CD4-positive, alpha-beta memory T cell (primary cell): Measurements from ENCODE around the gene TGM6. TPM values are rescaled to one million over a fixed set of nuclear protein-coding genes. Genes with fewer than 3 reads are reported as not detected.
A peak's percentile ranks its signal among the peaks of the same experiment; 100 is the strongest.

ENCODE experiments used
- CTCF ChIA-PET: fragments of 350-600 bp; sonication (Branson Sonifier 250); formaldehyde crosslinking; loops from one replicate; lab custom pipeline; 2021; ENCODE audit warnings: inconsistent platforms; ENCODE audit not compliant: partially characterized antibody; lab: Charles Lee
- POLR2A ChIA-PET: fragments of 350-600 bp; sonication (Branson Sonifier 250); formaldehyde crosslinking; loops from one replicate; lab custom pipeline; 2021; ENCODE audit not compliant: partially characterized antibody; lab: Charles Lee
- DNase-seq, 5 donors: peaks; one replicate each; pipeline versions ENCODE4 v3.0.0 to v3.0.0-alpha.2; 2020 to 2022; ENCODE audit warnings: mixed read lengths in 1 of 5
- H3K27ac ChIP-seq: one replicate; pipeline ENCODE4 v1.7.0; 2013; ENCODE audit warnings: low read depth, low read length
- H3K27me3 ChIP-seq: 2 replicates; pipeline ENCODE4 v1.7.0; 2013; ENCODE audit warnings: mild to moderate bottlenecking, low read length, moderate library complexity; ENCODE audit not compliant: insufficient read depth
- H3K36me3 ChIP-seq: 2 replicates; pipeline ENCODE4 v1.7.0; 2013; ENCODE audit warnings: mild to moderate bottlenecking, low read length, moderate library complexity; ENCODE audit not compliant: insufficient read depth
- H3K4me1 ChIP-seq: 2 replicates; pipeline ENCODE4 v1.7.0; 2013; ENCODE audit warnings: mild to moderate bottlenecking, low read length, moderate library complexity; ENCODE audit not compliant: insufficient read depth
- H3K4me3 ChIP-seq, 2 donors: one replicate each; pipeline ENCODE4 v1.7.0; 2013; ENCODE audit warnings: low read length in 2 of 2, mild to moderate bottlenecking in 1 of 2
- H3K9me3 ChIP-seq, 2 donors: one replicate each; pipeline ENCODE4 v1.7.0; 2013; ENCODE audit warnings: low read length in 2 of 2, control low read depth in 1 of 2; ENCODE audit not compliant: control insufficient read depth in 1 of 2
- H3K27ac Mint-ChIP-seq, 7 donors: one replicate each; pipeline ENCODE4 v1.8.0; 2020 to 2021; ENCODE audit warnings: mixed read lengths in 7 of 7, mild to moderate bottlenecking in 6 of 7, inconsistent platforms in 3 of 7, moderate library complexity in 3 of 7
- H3K27me3 Mint-ChIP-seq, 2 donors: one replicate each; pipeline ENCODE4 v1.8.0; 2020 to 2021; ENCODE audit warnings: mixed read lengths in 2 of 2
- H3K36me3 Mint-ChIP-seq, 2 donors: one replicate each; pipeline ENCODE4 v1.8.0; 2020 to 2021; ENCODE audit warnings: mixed read lengths in 2 of 2, inconsistent platforms in 1 of 2, mild to moderate bottlenecking in 1 of 2
- H3K4me1 Mint-ChIP-seq, 4 donors: one replicate each; pipeline ENCODE4 v1.8.0; 2020 to 2021; ENCODE audit warnings: mixed read lengths in 4 of 4, mild to moderate bottlenecking in 1 of 4
- H3K4me3 Mint-ChIP-seq, 8 donors: one replicate each; pipeline ENCODE4 v1.8.0; 2020 to 2021; ENCODE audit warnings: mixed read lengths in 8 of 8, mild to moderate bottlenecking in 7 of 8, moderate library complexity in 6 of 8, inconsistent platforms in 3 of 8
- H3K9me3 Mint-ChIP-seq, 8 donors: one replicate each; pipeline ENCODE4 v1.8.0; 2020 to 2021; ENCODE audit warnings: mixed read lengths in 8 of 8, mild to moderate bottlenecking in 5 of 8, inconsistent platforms in 3 of 8, moderate library complexity in 1 of 8
- intact Hi-C: fragments of 100-400 bp; cut with micrococcal nuclease; formaldehyde crosslinking; loops from one replicate; pipeline ENCODE4 v1.15.1; 2023
- polyA plus RNA-seq, 2 donors: library from polyadenylated mRNA; unstranded; fragments of 300-500 nt; fragmentation: Illumina TruSeq; gene quantifications; one replicate each; pipeline ENCODE4 v1.2.3, GENCODE V29; 2021
- total RNA-seq, 2 experiments: library from RNA; stranded (reverse); gene quantifications; one replicate each; pipeline ENCODE4 v1.2.3, GENCODE V29; 2021

TGM6 gene
- total and polyA plus RNA-seq, 4 experiments from 2014 or later: not detected

DNA sequence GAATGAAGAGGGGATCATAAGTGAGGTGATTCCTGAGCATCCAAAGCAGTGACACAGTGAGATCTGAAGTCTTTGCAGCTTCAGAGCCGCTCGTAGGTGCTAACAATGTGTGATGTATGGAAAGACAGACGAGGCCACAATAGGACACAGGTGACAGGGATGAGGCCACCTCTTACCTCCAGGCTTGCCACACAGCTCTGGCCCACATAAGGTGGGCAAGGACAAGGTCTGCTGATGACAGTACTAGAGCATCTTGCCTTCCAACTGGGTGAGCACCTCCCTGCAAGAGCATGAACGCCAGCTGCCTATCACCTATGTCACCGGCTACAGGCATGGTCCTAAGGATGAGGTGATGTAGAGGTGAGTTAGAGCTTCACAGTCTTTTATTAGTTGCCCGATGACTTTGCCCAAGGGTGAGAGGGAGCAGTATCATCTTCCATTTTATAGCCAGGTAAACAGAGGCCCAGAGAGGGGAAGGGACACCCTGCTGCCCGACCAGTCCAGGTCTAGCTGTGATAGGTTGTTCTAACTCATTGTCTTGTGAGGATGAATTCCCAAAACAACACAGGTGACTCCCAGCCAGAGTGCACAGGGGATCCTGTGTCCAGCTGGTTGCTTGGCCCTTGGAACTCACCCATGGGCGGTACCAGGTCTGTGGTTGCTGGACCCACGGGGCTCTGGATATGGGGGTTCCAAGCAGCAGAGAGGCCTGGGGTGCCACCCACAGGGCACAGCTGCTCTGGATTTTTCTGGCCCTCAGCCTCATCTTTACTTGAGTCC, 6.2 kb upstream of the TGM6 start:
- no peaks in the 10 kb centered on the region for H3K36me3 Mint-ChIP-seq
- Histone ChIP-seq H3K4me3 (no peak overlapping the region), H3K4me1 (peaks cover 12% of the 10 kb centered on the region), H3K9me3 (no peaks in the 10 kb centered on the region), H3K27ac (no peak overlapping the region), H3K27me3 (peaks cover 4% of the 10 kb centered on the region), H3K36me3 (no peaks in the 10 kb centered on the region)
- peaks cover 0 to 3% (median under 1%) of the 10 kb centered on the region in 8 donors for H3K9me3 Mint-ChIP-seq
- intact Hi-C loops: no loop called here
- ChIA-PET POLR2A (no interaction called here), CTCF (interaction anchor here (1.0 kb wide), 1 partner anchor 12 kb away, joined by 3 read pairs; no protein-coding TSS in a partner anchor)
- H3K27ac Mint-ChIP-seq: no peak overlapping the region
- H3K27me3 Mint-ChIP-seq: peaks cover 15 to 26% of the 10 kb centered on the region in 2 donors
- no peak for DNase-seq
- H3K4me1 Mint-ChIP-seq: peaks cover 11 to 19% (median 15%) of the 10 kb centered on the region in 4 donors
- no peak overlapping the region for H3K4me3 Mint-ChIP-seq

- H3K4me3 Mint-ChIP-seq: peak overlapping the region in 5 of 8 donors; percentile 8 to 89 (median 77)
- intact Hi-C loops: no loop called here
- no peaks in the 10 kb centered on the region for H3K9me3 Mint-ChIP-seq
- H3K27ac ChIP-seq: no peak overlapping the region
- peaks cover 24% of the 10 kb centered on the region for H3K4me1 ChIP-seq
- no peaks in the 10 kb centered on the region for H3K9me3 ChIP-seq
- peaks cover 17 to 38% (median 24%) of the 10 kb centered on the region in 4 donors for H3K4me1 Mint-ChIP-seq
- H3K36me3 ChIP-seq: no peaks in the 10 kb centered on the region
- H3K27ac Mint-ChIP-seq: no peak overlapping the region
- POLR2A ChIA-PET: interaction anchor here (0.7 to 1.7 kb wide), 2 partner anchors 11 to 91 kb away, joined by 4 to 6 read pairs; no protein-coding TSS in a partner anchor
- CTCF ChIA-PET: interaction anchor here (0.9 to 1.3 kb wide), 2 partner anchors 10 to 11 kb away, joined by 3 to 4 read pairs; no protein-coding TSS in a partner anchor
- H3K4me3 ChIP-seq: no peak overlapping the region
- H3K27me3 Mint-ChIP-seq: peaks cover 4 to 5% of the 10 kb centered on the region in 2 donors
- H3K27me3 ChIP-seq: no peaks in the 10 kb centered on the region
- H3K36me3 Mint-ChIP-seq: no peaks in the 10 kb centered on the region
- DNase-seq: no peak
Observed at GRCh38 chr20:2378893-2379292, 1.8 kb upstream of the TGM6 start.

- peak overlapping the region; percentile 45 to 89 (median 74) for H3K4me3 Mint-ChIP-seq
- peaks cover 24% of the 10 kb centered on the region for H3K4me1 ChIP-seq
- peak; percentile 44 to 64 (median 58) for DNase-seq
- intact Hi-C loops: no loop called here
- H3K9me3 Mint-ChIP-seq: no peaks in the 10 kb centered on the region
- no peaks in the 10 kb centered on the region for H3K36me3 Mint-ChIP-seq
- peaks cover 17 to 38% (median 26%) of the 10 kb centered on the region in 4 donors for H3K4me1 Mint-ChIP-seq
- H3K9me3 ChIP-seq: no peaks in the 10 kb centered on the region
- H3K27me3 ChIP-seq: no peaks in the 10 kb centered on the region
- ChIA-PET POLR2A (interaction anchor here (0.7 to 1.7 kb wide), 2 partner anchors 11 to 90 kb away, joined by 4 to 6 read pairs; no protein-coding TSS in a partner anchor), CTCF (interaction anchor here (0.9 to 1.3 kb wide), 2 partner anchors 10 to 12 kb away, joined by 3 to 4 read pairs; no protein-coding TSS in a partner anchor)
- peaks cover 3 to 4% of the 10 kb centered on the region in 2 donors for H3K27me3 Mint-ChIP-seq
- H3K4me3 ChIP-seq: no peak overlapping the region
- H3K27ac ChIP-seq: no peak overlapping the region
- no peaks in the 10 kb centered on the region for H3K36me3 ChIP-seq
- peak overlapping the region in 6 of 7 donors; percentile 35 to 73 (median 55) for H3K27ac Mint-ChIP-seq
Observed at GRCh38 chr20:2379511-2380229, 1.0 kb upstream of the TGM6 start.

GRCh38 chr20:2381303-2381702, 602 bp downstream of the TGM6 start:
- peaks cover 0 to 3% (median 0%) of the 10 kb centered on the region in 8 donors for H3K9me3 Mint-ChIP-seq
- Histone ChIP-seq H3K27ac (no peak overlapping the region), H3K27me3 (no peaks in the 10 kb centered on the region), H3K36me3 (no peaks in the 10 kb centered on the region), H3K4me3 (no peak overlapping the region), H3K9me3 (no peaks in the 10 kb centered on the region), H3K4me1 (peaks cover 24% of the 10 kb centered on the region)
- CTCF ChIA-PET: interaction anchor here (0.6 to 0.7 kb wide), 2 partner anchors 25 to 71 kb away, joined by 3 read pairs; no protein-coding TSS in a partner anchor
- H3K4me1 Mint-ChIP-seq: peaks cover 17 to 35% (median 26%) of the 10 kb centered on the region in 4 donors
- POLR2A ChIA-PET: no interaction called here
- H3K27ac Mint-ChIP-seq: no peak overlapping the region
- no peak overlapping the region for H3K4me3 Mint-ChIP-seq
- intact Hi-C loops: no loop called here
- H3K27me3 Mint-ChIP-seq: peaks cover under 1 to 1% of the 10 kb centered on the region in 2 donors
- no peak for DNase-seq
- no peaks in the 10 kb centered on the region for H3K36me3 Mint-ChIP-seq

- Mint-ChIP-seq H3K27me3 (no peaks in the 10 kb centered on the region), H3K4me1 (peaks cover 19 to 33% (median 26%) of the 10 kb centered on the region in 4 donors), H3K9me3 (peaks cover under 1 to 16% (median 6%) of the 10 kb centered on the region in 8 donors), H3K27ac (peak overlapping the region in 1 of 7 donors; percentile 58), H3K4me3 (no peak overlapping the region), H3K36me3 (no peaks in the 10 kb centered on the region)
- Histone ChIP-seq H3K4me1 (peaks cover 24% of the 10 kb centered on the region), H3K4me3 (no peak overlapping the region), H3K9me3 (peaks cover 0 to 5% of the 10 kb centered on the region in 2 donors), H3K27me3 (no peaks in the 10 kb centered on the region), H3K36me3 (no peaks in the 10 kb centered on the region), H3K27ac (no peak overlapping the region)
- intact Hi-C loops: no loop called here
- DNase-seq: no peak
- ChIA-PET POLR2A (no interaction called here), CTCF (interaction anchor here (0.9 kb wide), 1 partner anchor 13 kb away, joined by 4 read pairs; no protein-coding TSS in a partner anchor)
Observed at GRCh38 chr20:2382833-2383232, 2.1 kb downstream of the TGM6 start.

DNA sequence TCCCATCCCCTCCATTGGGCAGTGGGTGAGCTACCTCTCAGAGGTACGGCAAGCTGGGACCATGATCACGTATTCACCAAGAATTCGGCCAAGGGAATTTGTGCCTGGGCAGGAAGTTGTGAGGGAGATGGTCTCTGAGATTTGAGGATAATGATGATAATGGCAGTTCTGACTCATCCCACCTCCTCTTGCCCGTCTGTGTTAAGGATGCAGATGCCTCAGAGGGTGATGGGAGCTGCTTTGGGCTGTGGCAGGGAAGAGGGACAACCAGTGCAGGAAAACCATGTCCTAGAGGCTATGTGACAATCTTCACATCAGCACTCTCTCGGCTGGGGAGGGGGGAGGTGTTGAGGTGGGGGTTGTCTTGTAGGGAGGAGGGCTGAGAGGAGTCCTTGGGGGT, 4.3 kb downstream of the TGM6 start:
- Histone ChIP-seq H3K36me3 (no peaks in the 10 kb centered on the region), H3K27me3 (no peaks in the 10 kb centered on the region), H3K4me3 (no peak overlapping the region), H3K27ac (no peak overlapping the region), H3K9me3 (peaks cover 5% of the 10 kb centered on the region in 2 donors), H3K4me1 (peaks cover 6% of the 10 kb centered on the region)
- Mint-ChIP-seq H3K36me3 (no peaks in the 10 kb centered on the region), H3K27ac (peak overlapping the region in 1 of 7 donors; percentile 61), H3K4me1 (peaks cover 5 to 14% (median 10%) of the 10 kb centered on the region in 4 donors), H3K9me3 (peaks cover 3 to 32% (median 17%) of the 10 kb centered on the region in 8 donors), H3K27me3 (no peaks in the 10 kb centered on the region), H3K4me3 (no peak overlapping the region)
- intact Hi-C loops: no loop called here
- no peak for DNase-seq
- CTCF ChIA-PET: no interaction called here
- POLR2A ChIA-PET: no interaction called here
